H1 (cell line): ENCODE data around the gene ZNF786. TPM values are rescaled to one million over a fixed set of nuclear protein-coding genes. Genes with fewer than 3 reads are reported as not detected.

Experiments used
- BCL11A ChIP-seq, 2 experiments: IDR thresholded peaks; one replicate each; pipeline ENCODE4 v1.6.1; 2011; ENCODE audit warnings: low read depth in 2 of 2, low read length in 2 of 2, mild to moderate bottlenecking in 2 of 2
- BRCA1 ChIP-seq: IDR thresholded peaks from 2 replicates; pipeline ENCODE4 v1.6.1; 2012; ENCODE audit warnings: low read depth, low read length, improper control_type of control experiment
- CEBPB ChIP-seq: IDR thresholded peaks from 2 replicates; pipeline ENCODE4 v1.6.1; 2012; ENCODE audit warnings: low read depth, low read length
- CTBP2 ChIP-seq: IDR thresholded peaks from 2 replicates; pipeline ENCODE4 v1.7.0; 2011; ENCODE audit warnings: borderline replicate concordance, mild to moderate bottlenecking, moderate library complexity, mixed read lengths, low read length; ENCODE audit not compliant: insufficient read depth, insufficient read length
- EP300 ChIP-seq, 2 experiments: IDR thresholded peaks; 1 replicate in 1 of 2; 2 replicates in 1 of 2; pipeline ENCODE4 v1.6.1; 2011 to 2012; ENCODE audit warnings: low read depth in 2 of 2, low read length in 2 of 2, mild to moderate bottlenecking in 2 of 2, borderline replicate concordance in 1 of 2, inconsistent platforms in 1 of 2, moderate library complexity in 1 of 2
- EZH2 ChIP-seq: fragments of 200-600 bp; sonication (generic); IDR thresholded peaks from 2 replicates; pipeline ENCODE4 v1.7.1; 2012; ENCODE audit warnings: low read depth, mild to moderate bottlenecking, moderate library complexity, low read length, inconsistent platforms; ENCODE audit not compliant: severe bottlenecking
- FOSL1 ChIP-seq: IDR thresholded peaks from 2 replicates; pipeline ENCODE4 v1.6.1; 2011; ENCODE audit warnings: mild to moderate bottlenecking, low read depth, low read length, moderate library complexity; ENCODE audit not compliant: insufficient read depth
- JUND ChIP-seq: IDR thresholded peaks from 2 replicates; pipeline ENCODE4 v1.6.1; 2011; ENCODE audit warnings: mild to moderate bottlenecking, improper control_type of control experiment, low read length
- KDM5A ChIP-seq: fragments of 200-600 bp; IDR thresholded peaks from 2 replicates; pipeline ENCODE4 v1.7.1; 2012; ENCODE audit warnings: mild to moderate bottlenecking, low read length, inconsistent platforms, mixed read lengths
- NRF1 ChIP-seq: IDR thresholded peaks from 2 replicates; pipeline ENCODE4 v1.6.1; 2011; ENCODE audit warnings: mild to moderate bottlenecking, low read depth, low read length, improper control_type of control experiment
- RBBP5 ChIP-seq: IDR thresholded peaks from 2 replicates; pipeline ENCODE4 v1.7.1; 2012; ENCODE audit warnings: low read depth, mild to moderate bottlenecking, inconsistent platforms, low read length, moderate library complexity, borderline replicate concordance
- SIX5 ChIP-seq: IDR thresholded peaks from 2 replicates; pipeline ENCODE4 v1.6.1; 2011; ENCODE audit warnings: mild to moderate bottlenecking, low read depth, low read length
- TBP ChIP-seq: IDR thresholded peaks from 2 replicates; pipeline ENCODE4 v1.6.1; 2011; ENCODE audit warnings: low read depth, low read length, improper control_type of control experiment
- TEAD4 ChIP-seq: IDR thresholded peaks from 2 replicates; pipeline ENCODE4 v1.6.1; 2012; ENCODE audit warnings: low read depth, low read length, inconsistent platforms, mixed read lengths
- polyA plus RNA-seq, 7 experiments: library from polyadenylated mRNA; depleted of rRNA in 3 of 7; stranded (reverse) in 5 of 7; unstranded in 2 of 7; fragments of >200 nt in 5 of 7; fragments of 200-250 nt in 2 of 7; gene quantifications; 1 replicate in 5 of 7; 2 replicates in 1 of 7; 4 replicates in 1 of 7; pipeline versions ENCODE4 v1.2.1 to v1.2.3, GENCODE V29; 2011 to 2013; ENCODE audit warnings: missing spikeins in 2 of 7, mixed read lengths in 2 of 7
- total RNA-seq: library from RNA; stranded (reverse); fragmentation: NEBNext Ultra II Directional; extraction: Animal tissue kit (Norgen Biotek cat#: 25700); gene quantifications from 2 replicates; pipeline ENCODE4 v1.2.1, GENCODE V29; 2021
- TF ChIP-seq, protein P1 (sequence below): IDR thresholded peaks from 2 replicates; pipeline ENCODE4 v1.6.1; 2012; ENCODE audit warnings: inconsistent platforms
- TF ChIP-seq, protein P2 (sequence below): IDR thresholded peaks from 2 replicates; pipeline ENCODE4 v1.6.1; 2012; ENCODE audit warnings: inconsistent platforms
- TF ChIP-seq, protein P3 (sequence below): IDR thresholded peaks from 2 replicates; pipeline ENCODE4 v1.6.1; 2011; ENCODE audit warnings: low read depth, mild to moderate bottlenecking, low read length; ENCODE audit not compliant: insufficient read depth
- TF ChIP-seq, protein P4 (sequence below), 3 experiments: IDR thresholded peaks; 1 replicate in 2 of 3; 2 replicates in 1 of 3; pipeline versions ENCODE4 v1.5.1 to v1.6.1; 2011; ENCODE audit warnings: low read length in 3 of 3, mild to moderate bottlenecking in 3 of 3, inconsistent platforms in 2 of 3, low read depth in 1 of 3, moderate library complexity in 1 of 3; ENCODE audit not compliant: insufficient read depth in 1 of 3; ENCODE audit errors: control extremely low read depth in 1 of 3

Gene ZNF786
- total and polyA plus RNA-seq, 2 of the 8 experiments (the other 6 are each of a cell fraction or from before 2014, with no cell fraction given), result 7.7 to 16.3 TPM

DNA sequence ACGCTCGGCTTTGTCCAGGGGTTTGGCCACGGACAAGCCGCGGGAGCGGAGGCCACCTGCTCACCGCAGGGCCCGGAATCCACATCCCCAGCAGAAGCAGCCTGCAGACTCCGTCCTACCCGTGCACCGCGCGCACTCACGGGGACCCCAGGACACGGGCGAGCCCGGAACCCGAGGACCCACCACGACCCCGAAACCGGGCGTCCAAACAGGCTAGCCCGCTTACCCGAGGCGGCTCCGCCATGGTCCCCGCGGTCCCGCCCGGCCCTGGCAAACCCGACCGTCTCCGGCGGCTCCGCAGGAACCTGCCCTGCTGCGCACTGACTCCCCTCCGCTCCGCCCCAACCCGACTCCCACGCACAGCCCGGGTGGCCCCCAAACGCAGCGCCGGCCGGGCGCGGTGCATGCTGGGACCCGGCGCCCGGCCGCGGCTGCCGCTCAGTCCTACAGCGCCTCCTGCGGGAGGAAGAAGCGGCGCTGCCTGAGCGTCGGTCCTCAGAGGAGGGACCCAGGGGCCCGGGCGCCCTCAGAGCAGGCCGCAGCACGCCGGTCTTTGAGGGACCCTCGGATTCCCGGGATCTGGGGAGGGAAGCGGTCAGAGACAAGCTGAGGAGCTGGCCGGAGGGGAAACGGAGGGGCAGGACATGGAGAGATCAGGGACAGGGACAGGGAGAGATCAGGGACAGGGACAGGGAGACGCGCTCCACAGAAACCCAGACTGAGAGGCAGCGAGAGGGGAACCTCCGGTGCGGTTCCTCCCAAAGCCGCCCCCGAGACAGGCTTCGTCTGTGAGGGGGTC, at the start of gene ZNF786 (continued):
- TF ChIP-seq KDM5A (0 out of 2 replicates have a peak, but pooled peaks have one; percentile 23), RBBP5 (peak; percentile 83), JUND (0 out of 2 replicates have a peak, but pooled peaks have one; percentile 55), BRCA1 (no peak), CTBP2 (peak; percentile 68), NRF1 (no peak), TBP (peak; percentile 65; the same call in 1 of the 2 replicates), CEBPB (no peak), BCL11A (IDR thresholded peaks at IDR 0.05; ENCODE audit: low read depth in 2 of 2, low read length in 2 of 2) (no peak), EP300 (IDR thresholded peaks at IDR 0.05; ENCODE audit: borderline replicate concordance in 1 of 2, low read depth in 2 of 2, low read length in 2 of 2) (peak in 1 of 2 experiments; percentile 20; a peak in 1 of 3 replicates), EZH2 (no peak), SIX5 (no peak), TEAD4 (no peak), FOSL1 (no peak)
- TF ChIP-seq, protein P1, sequence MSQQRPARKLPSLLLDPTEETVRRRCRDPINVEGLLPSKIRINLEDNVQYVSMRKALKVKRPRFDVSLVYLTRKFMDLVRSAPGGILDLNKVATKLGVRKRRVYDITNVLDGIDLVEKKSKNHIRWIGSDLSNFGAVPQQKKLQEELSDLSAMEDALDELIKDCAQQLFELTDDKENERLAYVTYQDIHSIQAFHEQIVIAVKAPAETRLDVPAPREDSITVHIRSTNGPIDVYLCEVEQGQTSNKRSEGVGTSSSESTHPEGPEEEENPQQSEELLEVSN, result peak; percentile 24; the same call in 1 of the 2 replicates
- TF ChIP-seq, protein P2, sequence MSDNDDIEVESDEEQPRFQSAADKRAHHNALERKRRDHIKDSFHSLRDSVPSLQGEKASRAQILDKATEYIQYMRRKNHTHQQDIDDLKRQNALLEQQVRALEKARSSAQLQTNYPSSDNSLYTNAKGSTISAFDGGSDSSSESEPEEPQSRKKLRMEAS, result peak; percentile 24; the same call in 1 of the 2 replicates
- TF ChIP-seq, protein P3, sequence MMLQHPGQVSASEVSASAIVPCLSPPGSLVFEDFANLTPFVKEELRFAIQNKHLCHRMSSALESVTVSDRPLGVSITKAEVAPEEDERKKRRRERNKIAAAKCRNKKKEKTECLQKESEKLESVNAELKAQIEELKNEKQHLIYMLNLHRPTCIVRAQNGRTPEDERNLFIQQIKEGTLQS, result peak; percentile 31; the same call in 1 of the 2 replicates
- TF ChIP-seq, protein P4, sequence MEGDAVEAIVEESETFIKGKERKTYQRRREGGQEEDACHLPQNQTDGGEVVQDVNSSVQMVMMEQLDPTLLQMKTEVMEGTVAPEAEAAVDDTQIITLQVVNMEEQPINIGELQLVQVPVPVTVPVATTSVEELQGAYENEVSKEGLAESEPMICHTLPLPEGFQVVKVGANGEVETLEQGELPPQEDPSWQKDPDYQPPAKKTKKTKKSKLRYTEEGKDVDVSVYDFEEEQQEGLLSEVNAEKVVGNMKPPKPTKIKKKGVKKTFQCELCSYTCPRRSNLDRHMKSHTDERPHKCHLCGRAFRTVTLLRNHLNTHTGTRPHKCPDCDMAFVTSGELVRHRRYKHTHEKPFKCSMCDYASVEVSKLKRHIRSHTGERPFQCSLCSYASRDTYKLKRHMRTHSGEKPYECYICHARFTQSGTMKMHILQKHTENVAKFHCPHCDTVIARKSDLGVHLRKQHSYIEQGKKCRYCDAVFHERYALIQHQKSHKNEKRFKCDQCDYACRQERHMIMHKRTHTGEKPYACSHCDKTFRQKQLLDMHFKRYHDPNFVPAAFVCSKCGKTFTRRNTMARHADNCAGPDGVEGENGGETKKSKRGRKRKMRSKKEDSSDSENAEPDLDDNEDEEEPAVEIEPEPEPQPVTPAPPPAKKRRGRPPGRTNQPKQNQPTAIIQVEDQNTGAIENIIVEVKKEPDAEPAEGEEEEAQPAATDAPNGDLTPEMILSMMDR (IDR thresholded peaks at IDR 0.05; ENCODE audit: control extremely low read depth in 1 of 3, insufficient read depth in 1 of 3, low read depth in 1 of 3, low read length in 3 of 3), result peak; percentile 83 to 93 (median 85)
